Activated CD4-positive, alpha-beta T cell treated with anti-CD3 and anti-CD28 coated beads, Interleukin-10, Interleukin-2, amounts not matched to agents 100 ng/mL and 50 ng/mL, durations not matched to agents 16 hours and 8 hours (primary cell): ENCODE measurements around the gene CISH.

Experiments
- DNase-seq: peaks from one replicate; pipeline ENCODE4 v3.0.0-alpha.2; 2020

The CISH gene

DNA sequence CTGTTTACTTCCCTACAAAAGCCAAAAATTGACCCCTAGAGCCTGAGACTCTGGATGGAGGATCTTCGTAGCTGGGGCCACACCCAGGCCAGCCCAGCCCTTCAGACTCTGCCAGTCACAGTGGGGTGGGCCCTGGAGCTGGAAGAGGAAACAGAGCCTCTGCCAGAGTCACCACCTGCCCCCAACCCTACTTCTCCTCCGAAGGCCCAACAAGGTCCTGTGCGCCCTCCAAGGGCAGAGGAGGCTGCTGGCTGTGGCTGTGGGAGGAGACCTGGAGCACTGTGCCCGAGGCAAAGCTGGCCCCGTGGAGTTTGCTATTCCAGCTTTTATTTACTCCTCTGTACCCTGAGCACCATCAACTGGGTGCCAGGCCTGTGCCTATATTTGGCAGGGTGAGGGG lies 19.0 kb downstream of the CISH start:
- peak; percentile 28 for DNase-seq

DNA sequence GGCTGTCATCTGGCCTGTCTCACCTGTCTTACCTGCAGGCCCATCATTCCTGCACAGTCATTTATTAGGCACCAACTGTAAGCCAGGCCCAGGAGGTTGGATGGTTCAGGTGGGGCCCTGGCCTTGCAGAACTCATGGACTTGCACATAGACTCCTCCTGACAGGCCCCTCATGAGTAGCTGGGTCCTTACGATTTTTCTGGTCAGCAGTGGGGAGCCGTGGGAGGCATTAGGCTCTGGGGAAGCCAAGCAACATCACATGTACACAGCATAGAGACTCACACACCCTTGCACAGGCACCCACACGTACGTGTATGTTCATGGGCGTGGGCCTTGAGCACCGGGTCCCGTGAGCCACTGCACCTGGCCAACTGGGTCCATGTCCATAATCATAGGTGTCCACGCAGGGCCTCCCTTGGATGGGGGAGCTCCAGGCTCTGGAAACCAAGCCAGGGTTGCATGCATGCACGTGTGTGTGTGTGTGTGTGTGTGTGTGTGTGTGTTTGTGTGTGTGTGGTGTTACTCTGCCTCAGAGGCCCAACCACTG lies 20.3 kb downstream of the CISH start:
- DNase-seq = peak; percentile 36

- DNase-seq = no peak
Observed at GRCh38 chr3:50588759-50589433, 22.7 kb downstream of the CISH start.

GRCh38 chr3:50587806-50588758 lies 23.5 kb downstream of the CISH start:
- DNase-seq = peak; percentile 94

DNA sequence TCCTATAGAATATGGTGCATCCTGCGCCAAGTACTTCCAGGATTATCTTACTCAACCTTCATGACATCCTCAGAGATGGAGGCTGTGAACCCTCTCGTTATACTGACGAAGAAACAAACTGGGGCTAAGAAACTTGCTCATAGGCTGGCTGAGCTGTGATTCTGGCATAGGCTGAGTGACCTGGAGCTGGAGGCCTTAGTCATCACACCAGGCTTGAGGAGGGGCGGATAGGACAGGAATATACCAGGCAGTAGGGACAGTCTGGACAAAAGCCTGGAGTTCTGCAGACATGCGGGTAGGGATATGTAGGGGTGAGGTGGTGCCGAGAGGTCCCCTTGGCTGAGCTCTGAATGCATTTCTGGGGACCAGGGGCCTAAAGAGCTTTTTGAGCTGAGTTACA lies 24.2 kb downstream of the CISH start:
- no peak for DNase-seq

DNA sequence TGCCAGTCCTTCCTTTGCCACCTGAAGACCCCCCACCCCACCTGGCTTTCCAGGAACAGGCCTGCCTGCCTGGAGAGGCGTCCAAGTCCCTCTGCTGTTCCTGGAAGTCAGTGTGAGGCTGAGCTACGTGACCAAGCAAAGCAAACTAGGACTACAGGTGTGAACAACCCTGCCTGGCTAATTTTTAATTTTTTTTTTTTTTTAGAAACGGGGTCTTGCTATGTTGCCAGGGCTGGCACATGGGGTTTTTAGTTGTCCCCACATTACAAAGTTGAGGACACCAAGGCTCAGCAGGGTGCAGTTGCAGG lies 24.9 kb downstream of the CISH start:
- DNase-seq = peak; percentile 21

- peak; percentile 60 for DNase-seq
Observed at GRCh38 chr3:50585919-50586762, 25.4 kb downstream of the CISH start.

DNA sequence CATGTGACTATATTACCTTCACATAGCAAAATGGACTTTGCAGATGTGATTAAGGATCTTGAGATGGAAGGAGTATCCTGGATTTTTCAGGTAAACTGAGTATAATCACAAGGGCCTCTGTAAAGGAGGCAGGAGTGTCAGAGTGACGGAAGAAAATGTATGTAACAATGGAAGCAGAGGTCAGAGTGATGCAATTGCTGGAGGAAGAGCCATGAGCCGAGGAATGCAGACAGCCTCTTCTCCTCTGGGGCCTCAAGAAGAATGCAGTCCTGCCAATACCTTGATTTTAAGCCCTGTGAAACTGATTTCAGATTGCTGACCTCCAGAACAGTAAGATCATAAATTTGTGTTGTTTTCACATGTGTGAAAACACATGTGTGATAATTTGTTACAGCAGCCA lies 27.2 kb downstream of the CISH start:
- DNase-seq = no peak

- no peak for DNase-seq
Observed at GRCh38 chr3:50583897-50584296, 27.7 kb downstream of the CISH start.

DNA sequence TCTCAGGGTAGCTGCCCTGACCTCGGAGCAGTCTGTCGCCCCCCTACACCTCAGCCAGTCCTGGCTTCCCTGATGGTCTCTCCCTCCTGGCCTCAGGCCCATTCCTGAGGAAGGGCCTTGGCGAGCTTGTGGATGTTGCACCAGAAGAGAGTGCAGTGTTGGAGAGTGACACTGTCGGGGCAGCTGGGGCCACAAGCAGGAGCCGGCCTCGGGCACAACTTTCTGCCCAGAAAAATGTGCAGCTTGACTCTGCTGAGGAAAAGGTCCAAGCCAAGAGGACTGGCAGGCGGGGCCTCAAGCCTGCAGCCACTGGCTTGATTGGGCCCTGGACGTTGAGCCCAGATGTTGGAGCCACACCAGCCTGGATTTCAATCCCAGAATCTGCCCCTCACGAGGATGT lies 29.5 kb downstream of the CISH start:
- no peak for DNase-seq

GRCh38 chr3:50581459-50581842 lies 30.1 kb downstream of the CISH start:
- no peak for DNase-seq

DNA sequence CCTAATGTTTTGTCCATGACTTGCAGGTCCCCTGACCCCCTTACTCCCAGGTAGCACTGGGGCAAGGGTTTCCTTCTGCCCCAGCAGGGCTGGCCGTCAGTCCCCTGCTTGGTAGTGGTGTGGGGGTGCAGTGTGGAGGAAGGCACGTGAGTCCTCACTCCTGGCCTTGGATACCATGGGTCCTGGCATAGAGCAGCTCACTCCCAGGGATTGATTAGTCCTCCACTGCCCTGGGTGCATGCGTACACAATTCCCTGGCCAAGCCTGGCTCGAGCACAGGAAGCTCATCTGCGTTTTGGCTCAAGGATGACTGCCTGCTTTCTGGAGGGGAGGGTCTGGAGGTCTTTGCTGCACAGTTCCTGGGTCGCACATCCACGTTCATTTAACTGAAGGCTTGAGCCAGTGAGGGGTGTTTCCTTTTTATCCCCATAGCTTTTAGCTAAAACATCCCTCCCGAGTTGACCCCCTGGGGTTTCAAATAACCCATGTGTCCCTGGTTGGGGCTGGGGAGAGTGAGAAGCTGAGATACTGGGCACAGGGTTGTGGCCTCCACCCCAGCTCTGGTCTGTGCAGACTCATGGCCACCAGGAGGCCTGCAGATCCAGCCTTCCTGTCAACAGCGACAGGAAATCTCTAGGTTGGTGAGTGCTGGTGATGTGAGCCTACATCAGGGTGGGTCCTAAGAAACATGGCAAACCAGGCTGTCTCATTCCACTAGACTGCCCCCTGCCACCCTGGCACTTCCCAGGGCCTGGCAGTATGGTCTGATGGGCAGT lies 30.7 kb downstream of the CISH start:
- DNase-seq = no peak

DNA sequence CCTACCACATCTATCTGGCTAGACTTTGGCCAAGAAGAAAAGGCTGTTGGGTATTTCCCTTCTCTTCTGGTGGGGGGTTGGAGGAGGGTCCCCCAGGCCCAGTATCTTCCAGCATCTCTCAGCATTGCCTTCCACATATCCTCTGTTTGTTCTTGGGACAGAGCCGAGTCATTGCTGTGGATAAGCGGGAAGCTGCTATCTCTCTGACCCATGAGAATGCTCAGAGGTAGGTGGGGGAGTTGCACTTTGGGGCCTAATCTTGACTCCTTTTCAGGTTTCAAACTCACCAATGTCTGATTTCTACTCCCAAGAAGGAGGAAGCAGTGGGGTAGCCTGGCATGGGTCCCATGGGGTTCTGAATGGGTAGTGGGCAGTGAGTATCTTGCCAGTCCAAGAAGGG lies 34.2 kb downstream of the CISH start:
- DNase-seq = no peak

DNA sequence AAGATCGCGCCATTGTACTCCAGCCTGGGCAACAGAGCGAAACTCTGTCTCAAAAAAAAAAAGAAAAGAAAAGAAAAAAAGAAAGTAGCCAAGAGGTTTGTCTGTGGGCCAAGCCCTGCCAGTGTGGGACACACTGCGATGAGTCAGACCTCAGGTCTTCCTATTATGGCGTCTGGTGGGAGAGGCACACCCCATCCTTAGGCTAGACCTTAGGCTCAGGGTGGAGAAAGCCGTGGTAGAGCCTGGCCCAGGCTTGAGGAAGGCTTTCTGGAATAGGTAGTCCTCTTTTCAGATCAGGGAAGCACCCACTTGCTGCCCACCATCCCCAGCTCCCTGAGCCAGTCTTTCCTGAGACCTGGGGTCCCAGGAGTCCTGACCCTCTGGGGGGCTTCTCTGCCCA lies 36.2 kb downstream of the CISH start:
- DNase-seq = no peak

GRCh38 chr3:50574444-50574831 lies 37.1 kb downstream of the CISH start:
- peak; percentile 60 for DNase-seq

GRCh38 chr3:50573566-50574443 lies 37.8 kb downstream of the CISH start:
- peak; percentile 94 for DNase-seq

GRCh38 chr3:50572801-50573371 lies 38.7 kb downstream of the CISH start:
- DNase-seq = peak; percentile 75

DNA sequence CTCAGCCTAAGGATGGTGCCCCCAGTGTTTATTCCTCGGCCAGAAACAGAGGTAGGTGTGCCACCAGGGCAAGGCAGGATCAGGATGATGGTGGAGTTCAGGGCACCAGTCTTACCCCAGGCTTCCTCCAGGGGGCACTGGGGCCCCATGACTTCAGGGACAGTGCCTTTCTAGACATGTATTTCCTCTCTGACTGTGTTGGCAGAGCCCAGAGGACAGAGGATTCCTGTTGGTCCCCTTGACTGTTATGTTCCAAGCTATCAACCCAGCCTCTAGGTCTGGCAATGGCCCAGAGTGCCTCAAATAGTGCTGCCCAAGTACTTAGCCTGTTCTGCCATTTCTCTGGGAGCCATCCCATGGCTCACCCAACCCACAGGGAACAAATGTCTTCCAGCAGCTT lies 39.4 kb downstream of the CISH start:
- DNase-seq = peak; percentile 92

DNA sequence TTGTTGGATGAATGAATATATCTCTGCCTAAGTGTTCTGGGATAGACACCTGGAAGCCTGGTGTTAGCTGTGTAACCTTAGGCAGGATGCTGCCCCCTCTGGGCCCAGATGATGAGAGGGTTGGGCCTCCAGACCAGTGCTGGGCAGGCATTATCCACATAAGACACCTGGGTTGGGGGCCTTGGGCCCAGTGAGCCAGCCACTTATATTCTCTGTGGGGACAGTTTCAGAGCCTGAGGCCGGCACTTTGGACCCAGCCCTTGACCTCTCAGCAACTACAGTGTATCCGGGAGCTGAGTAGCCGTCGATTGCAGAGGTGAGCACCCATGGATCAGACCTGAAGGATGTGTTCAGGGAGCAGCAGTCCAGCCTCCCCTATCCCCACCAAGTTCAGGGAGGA lies 40.1 kb downstream of the CISH start:
- DNase-seq = no peak

- peak; percentile 19 for DNase-seq
Observed at GRCh38 chr3:50570508-50571279, 40.9 kb downstream of the CISH start.
